ENCODE data around the gene BTBD7.
"Not testable (repeated sequence)": the region's sequence is repeated elsewhere in the genome, so short reads cannot be mapped to it uniquely, and the experiment has no call there.

Gene BTBD7

GRCh38 chr14:93240678-93241000, 92.2 kb downstream of the BTBD7 start:
- no peak for DNase-seq (ENCODE audit: low spot score)

GRCh38 chr14:93239869-93240677, 92.8 kb downstream of the BTBD7 start:
- DNase-seq (ENCODE audit: low spot score), result no peak

GRCh38 chr14:93234798-93235197, 98.0 kb downstream of the BTBD7 start:
- DNase-seq (ENCODE audit: low spot score), result no peak

- DNase-seq (ENCODE audit: low spot score), result not testable (repeated sequence)
Observed at GRCh38 chr14:93233078-93233477, 99.8 kb downstream of the BTBD7 start.

- no peak for DNase-seq (ENCODE audit: low spot score)
Observed at GRCh38 chr14:93232159-93232558, 100.7 kb downstream of the BTBD7 start.

GRCh38 chr14:93231129-93231979, 101.5 kb downstream of the BTBD7 start:
- no peak for DNase-seq (ENCODE audit: low spot score)

- DNase-seq (ENCODE audit: low spot score), result no peak
Observed at GRCh38 chr14:93230539-93230938, 102.3 kb downstream of the BTBD7 start.

- no peak for DNase-seq (ENCODE audit: low spot score)
Observed at GRCh38 chr14:93228550-93228949, 104.3 kb downstream of the BTBD7 start.

GRCh38 chr14:93223565-93223964, 109.3 kb downstream of the BTBD7 start:
- DNase-seq (ENCODE audit: low spot score), result no peak

GRCh38 chr14:93220509-93220908, 112.3 kb downstream of the BTBD7 start:
- no peak for DNase-seq (ENCODE audit: low spot score)

- DNase-seq (ENCODE audit: low spot score), result peak; percentile 49
Observed at GRCh38 chr14:93219103-93219726, 113.6 kb downstream of the BTBD7 start.

- DNase-seq (ENCODE audit: low spot score), result no peak
Observed at GRCh38 chr14:93214598-93214997, 118.2 kb downstream of the BTBD7 start.

GRCh38 chr14:93212432-93212831, 120.4 kb downstream of the BTBD7 start:
- no peak for DNase-seq (ENCODE audit: low spot score)

- peak; percentile 56 for DNase-seq (ENCODE audit: low spot score)
Observed at GRCh38 chr14:93207468-93208308, 125.1 kb downstream of the BTBD7 start.

GRCh38 chr14:93206793-93207467, 125.9 kb downstream of the BTBD7 start, which contains the start of the genes GON7 and UBR7:
Gene GON7 (minus strand): TSS chr14:93207065. CDS start chr14:93207037, 28 bp downstream.
Gene UBR7 (plus strand): TSS chr14:93207256. CDS start chr14:93207292, 36 bp downstream.
- peak; percentile 76 for DNase-seq (ENCODE audit: low spot score)

GRCh38 chr14:93201155-93201704, 131.6 kb downstream of the BTBD7 start:
- DNase-seq (ENCODE audit: low spot score), result no peak

- DNase-seq (ENCODE audit: low spot score), result no peak
Observed at GRCh38 chr14:93200553-93200952, 132.3 kb downstream of the BTBD7 start.

GRCh38 chr14:93199031-93199430, 133.8 kb downstream of the BTBD7 start:
- no peak for DNase-seq (ENCODE audit: low spot score)

- no peak for DNase-seq (ENCODE audit: low spot score)
Observed at GRCh38 chr14:93195316-93195999, 137.4 kb downstream of the BTBD7 start.

All from HuH-7.5 (cell line).